DND-41 (cell line): ENCODE results near the gene ADPRH.
"Not testable (repeated sequence)": the region's sequence is repeated elsewhere in the genome, so short reads cannot be mapped to it uniquely, and the experiment has no call there.

Experiments used
- ATAC-seq: fragments of 200-7000 bp; cut with Tn5 transposase; 3 replicates; pipeline ENCODE4 v1.9.1; 2021; ENCODE audit warnings: low read depth; ENCODE audit not compliant: insufficient read depth
- DNase-seq: peaks from one replicate; pipeline ENCODE4 v3.0.0-alpha.2; 2020
- H2AFZ ChIP-seq: 2 replicates; pipeline ENCODE4 v1.6.0; 2012; ENCODE audit warnings: low read depth, low read length
- H3K27ac ChIP-seq: 2 replicates; pipeline ENCODE4 v1.5.1; 2012; ENCODE audit warnings: low read length, inconsistent platforms
- H3K27me3 ChIP-seq: fragments of 200-600 bp; sonication (generic); 2 replicates; pipeline ENCODE4 v1.6.0; 2012; ENCODE audit warnings: low read length, mild to moderate bottlenecking, inconsistent platforms; ENCODE audit not compliant: insufficient read depth, poor library complexity
- H3K36me3 ChIP-seq: 2 replicates; pipeline ENCODE4 v1.5.1; 2012; ENCODE audit warnings: low read length, inconsistent platforms; ENCODE audit not compliant: insufficient read depth
- H3K4me1 ChIP-seq: 2 replicates; pipeline ENCODE4 v1.5.1; 2012; ENCODE audit warnings: mild to moderate bottlenecking, low read length; ENCODE audit not compliant: insufficient read depth
- H3K4me2 ChIP-seq: 2 replicates; pipeline ENCODE4 v1.6.0; 2012; ENCODE audit warnings: mild to moderate bottlenecking, moderate library complexity, low read length, inconsistent platforms; ENCODE audit not compliant: insufficient read depth
- H3K4me3 ChIP-seq, 2 experiments: fragments of 200-600 bp in 1 of 2; shearing (Covaris generic) in 1 of 2; 2 replicates each; pipeline ENCODE4 v1.5.1; 2012 to 2016; ENCODE audit warnings: inconsistent platforms in 2 of 2, low read length in 2 of 2, mild to moderate bottlenecking in 2 of 2, low read depth in 1 of 2, moderate library complexity in 1 of 2
- H3K79me2 ChIP-seq: 2 replicates; pipeline ENCODE4 v1.6.0; 2012; ENCODE audit warnings: low read length, inconsistent platforms; ENCODE audit not compliant: insufficient read depth
- H3K9ac ChIP-seq: 2 replicates; pipeline ENCODE4 v1.6.0; 2012; ENCODE audit warnings: low read depth, mild to moderate bottlenecking, inconsistent platforms, low read length, moderate library complexity
- H3K9me3 ChIP-seq: 2 replicates; pipeline ENCODE4 v1.5.1; 2012; ENCODE audit warnings: low read length, moderate library complexity, mild to moderate bottlenecking, inconsistent platforms; ENCODE audit not compliant: insufficient read depth, severe bottlenecking
- H4K20me1 ChIP-seq: 2 replicates; pipeline ENCODE4 v1.6.0; 2012; ENCODE audit warnings: low read length; ENCODE audit not compliant: insufficient read depth
- CTCF ChIP-seq: IDR thresholded peaks from 2 replicates; pipeline ENCODE4 v1.5.1; 2012; ENCODE audit warnings: borderline replicate concordance, low read length, moderate library complexity, mild to moderate bottlenecking; ENCODE audit not compliant: poor library complexity, severe bottlenecking; ENCODE audit errors: extremely low read depth
- EZH2 ChIP-seq: IDR thresholded peaks from 3 replicates; pipeline ENCODE4 v1.6.1; 2012; ENCODE audit warnings: borderline replicate concordance, low read depth, mild to moderate bottlenecking, moderate library complexity, low read length, inconsistent platforms; ENCODE audit not compliant: severe bottlenecking

ADPRH gene

GRCh38 chr3:119560160-119560559 lies 19.1 kb upstream of the ADPRH start:
- H3K27ac ChIP-seq, result no peak overlapping the region
- H3K4me1 ChIP-seq, result no peaks in the 10 kb centered on the region
- H3K36me3 ChIP-seq, result no peaks in the 10 kb centered on the region
- peaks cover 5% of the 10 kb centered on the region for H3K27me3 ChIP-seq
- no peak for TF ChIP-seq CTCF
- no peak for TF ChIP-seq EZH2
- H4K20me1 ChIP-seq, result no peaks in the 10 kb centered on the region
- no peaks in the 10 kb centered on the region for H3K79me2 ChIP-seq
- no peaks in the 10 kb centered on the region for H3K9me3 ChIP-seq
- DNase-seq (no peak), ATAC-seq (no peak)
- H3K4me2 ChIP-seq, result no peak overlapping the region
- H3K4me3 ChIP-seq, result no peak overlapping the region
- H2AFZ ChIP-seq, result no peak overlapping the region
- no peak overlapping the region for H3K9ac ChIP-seq

DNA sequence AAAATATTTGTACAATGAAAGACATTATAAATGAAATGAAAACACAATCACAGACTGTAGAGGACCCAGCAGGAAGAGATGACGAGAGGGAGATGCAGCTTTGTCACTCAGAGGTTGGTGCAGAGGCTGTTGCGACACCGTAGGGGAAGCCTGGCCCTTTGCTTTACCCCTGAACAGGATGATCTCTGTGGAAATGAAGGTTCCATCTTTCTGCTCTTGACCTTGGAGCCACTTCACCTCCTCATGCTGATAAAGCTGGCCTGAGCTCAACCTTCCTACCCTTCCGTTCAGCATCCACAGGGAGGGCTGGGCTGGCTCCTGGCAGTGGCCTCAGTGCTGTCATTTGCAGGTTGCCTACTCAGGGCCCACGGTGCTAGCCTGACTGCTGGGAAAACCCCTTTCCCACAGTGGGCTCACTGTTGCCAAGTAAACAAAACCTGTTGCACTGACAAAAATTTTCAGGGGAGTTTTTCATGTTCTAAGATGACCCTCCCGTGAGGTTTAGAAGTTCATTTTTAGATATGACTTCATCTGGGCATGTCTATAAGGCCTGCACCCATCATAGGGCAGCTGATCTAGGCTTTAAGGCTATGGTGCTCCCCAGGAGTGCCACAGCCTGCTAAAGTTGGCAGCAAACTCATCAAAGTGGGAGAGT lies 16.9 kb upstream of the ADPRH start:
- ATAC-seq (no peak), DNase-seq (no peak)
- Histone ChIP-seq H3K79me2 (no peaks in the 10 kb centered on the region), H3K4me3 (no peak overlapping the region), H3K4me1 (no peaks in the 10 kb centered on the region), H3K36me3 (no peaks in the 10 kb centered on the region), H3K9me3 (no peaks in the 10 kb centered on the region), H2AFZ (no peak overlapping the region), H3K9ac (no peak overlapping the region), H3K27ac (no peak overlapping the region), H3K27me3 (no peaks in the 10 kb centered on the region), H4K20me1 (no peaks in the 10 kb centered on the region), H3K4me2 (no peak overlapping the region)
- TF ChIP-seq EZH2 (no peak), CTCF (no peak)

DNA sequence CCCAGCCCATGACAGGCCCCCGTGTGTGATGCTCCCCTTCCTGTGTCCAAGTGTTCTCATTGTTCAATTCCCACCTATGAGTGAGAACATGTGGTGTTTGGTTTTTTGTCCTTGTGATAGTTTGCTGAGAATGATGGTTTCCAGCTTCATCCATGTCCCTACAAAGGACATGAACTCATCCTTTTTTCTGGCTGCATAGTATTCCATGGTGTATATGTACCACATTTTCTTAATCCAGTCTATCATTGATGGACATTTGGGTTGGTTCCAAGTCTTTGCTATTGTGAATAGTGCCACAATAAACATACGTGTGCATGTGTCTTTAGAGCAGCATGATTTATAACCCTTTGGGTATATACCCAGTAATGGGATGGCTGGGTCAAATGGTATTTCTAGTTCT lies 16.0 kb upstream of the ADPRH start:
- not testable (repeated sequence) for H3K4me2 ChIP-seq, H4K20me1 ChIP-seq, H3K4me3 ChIP-seq, ATAC-seq, H3K27ac ChIP-seq, H3K4me1 ChIP-seq, H3K9me3 ChIP-seq, DNase-seq, H2AFZ ChIP-seq, H3K79me2 ChIP-seq, H3K36me3 ChIP-seq, H3K9ac ChIP-seq, H3K27me3 ChIP-seq

DNA sequence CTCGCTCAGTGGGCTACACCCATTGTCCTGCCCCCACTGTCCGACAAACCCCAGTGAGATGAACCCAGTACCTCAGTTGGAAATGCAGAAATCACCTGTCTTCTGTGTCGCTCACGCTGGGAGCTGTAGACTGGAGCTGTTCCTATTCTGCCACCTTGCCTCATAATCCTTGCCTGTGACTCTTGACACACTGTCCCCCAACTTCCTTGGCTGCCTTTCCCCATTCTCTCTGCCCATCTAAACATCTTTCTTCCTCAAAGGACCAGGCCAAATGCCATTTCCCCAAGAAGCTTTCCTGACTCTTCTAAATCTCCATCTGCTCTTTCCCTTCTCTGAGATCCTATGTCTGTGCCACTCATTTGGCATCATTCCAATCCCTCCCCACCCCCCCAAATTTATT lies 10.1 kb upstream of the ADPRH start:
- H3K79me2 ChIP-seq, result no peaks in the 10 kb centered on the region
- ATAC-seq (no peak), DNase-seq (no peak)
- H3K4me2 ChIP-seq, result no peak overlapping the region
- no peaks in the 10 kb centered on the region for H3K27me3 ChIP-seq
- no peak overlapping the region for H2AFZ ChIP-seq
- no peaks in the 10 kb centered on the region for H3K4me1 ChIP-seq
- H4K20me1 ChIP-seq, result no peaks in the 10 kb centered on the region
- no peaks in the 10 kb centered on the region for H3K9me3 ChIP-seq
- no peak overlapping the region for H3K4me3 ChIP-seq
- H3K9ac ChIP-seq, result no peak overlapping the region
- H3K27ac ChIP-seq, result no peak overlapping the region
- no peak for TF ChIP-seq EZH2
- TF ChIP-seq CTCF, result no peak
- no peaks in the 10 kb centered on the region for H3K36me3 ChIP-seq
